ENCODE measurements around the gene CTU2.

DNA sequence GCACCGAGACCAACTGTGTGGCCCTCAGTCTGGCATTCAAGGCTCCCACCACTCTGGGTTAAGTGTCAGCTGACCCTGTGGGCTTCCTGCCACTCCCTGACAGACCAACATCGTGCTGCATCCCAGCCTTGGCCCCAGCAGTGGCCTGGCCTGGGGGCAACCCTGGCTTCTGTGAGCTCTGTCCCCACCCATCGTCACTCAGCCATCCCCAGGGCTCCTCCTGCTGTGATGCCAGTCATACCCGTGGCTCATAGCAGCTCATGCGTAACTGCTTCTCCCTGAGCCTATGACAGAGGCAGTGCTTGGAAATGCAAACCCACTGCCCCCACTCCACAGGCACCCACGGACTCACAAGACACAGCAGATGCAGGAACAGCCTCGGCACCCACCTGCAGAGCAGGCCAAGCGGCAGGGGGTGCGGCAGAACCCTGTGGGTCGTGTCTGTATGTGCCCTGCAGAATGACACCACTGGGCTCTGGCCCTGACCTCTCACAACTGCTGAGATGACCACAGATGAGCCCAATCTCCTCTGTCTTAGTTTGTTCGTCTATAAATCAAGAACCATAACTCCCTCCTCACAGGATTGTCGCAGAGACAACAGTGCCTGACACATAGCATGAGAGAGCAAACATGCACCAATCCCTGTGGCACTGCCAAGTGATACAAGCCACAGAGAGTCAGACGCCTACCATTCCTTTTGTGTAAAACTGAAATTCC, 52.1 kb downstream of the CTU2 start:
- TF ChIP-seq, protein P1, sequence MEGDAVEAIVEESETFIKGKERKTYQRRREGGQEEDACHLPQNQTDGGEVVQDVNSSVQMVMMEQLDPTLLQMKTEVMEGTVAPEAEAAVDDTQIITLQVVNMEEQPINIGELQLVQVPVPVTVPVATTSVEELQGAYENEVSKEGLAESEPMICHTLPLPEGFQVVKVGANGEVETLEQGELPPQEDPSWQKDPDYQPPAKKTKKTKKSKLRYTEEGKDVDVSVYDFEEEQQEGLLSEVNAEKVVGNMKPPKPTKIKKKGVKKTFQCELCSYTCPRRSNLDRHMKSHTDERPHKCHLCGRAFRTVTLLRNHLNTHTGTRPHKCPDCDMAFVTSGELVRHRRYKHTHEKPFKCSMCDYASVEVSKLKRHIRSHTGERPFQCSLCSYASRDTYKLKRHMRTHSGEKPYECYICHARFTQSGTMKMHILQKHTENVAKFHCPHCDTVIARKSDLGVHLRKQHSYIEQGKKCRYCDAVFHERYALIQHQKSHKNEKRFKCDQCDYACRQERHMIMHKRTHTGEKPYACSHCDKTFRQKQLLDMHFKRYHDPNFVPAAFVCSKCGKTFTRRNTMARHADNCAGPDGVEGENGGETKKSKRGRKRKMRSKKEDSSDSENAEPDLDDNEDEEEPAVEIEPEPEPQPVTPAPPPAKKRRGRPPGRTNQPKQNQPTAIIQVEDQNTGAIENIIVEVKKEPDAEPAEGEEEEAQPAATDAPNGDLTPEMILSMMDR (IDR thresholded peaks at IDR 0.05), result no peak
- TF ChIP-seq POLR2A (IDR thresholded peaks at IDR 0.05) (no peak), POLR2AphosphoS5 (IDR thresholded peaks at IDR 0.05) (no peak)

Measured in breast epithelium (tissue), 3 donors.